Lower lobe of right lung (tissue), 2 donors: ENCODE measurements around the gene RDX. TPM values are rescaled to one million over a fixed set of nuclear protein-coding genes. Genes with fewer than 3 reads are reported as not detected.

Source experiments
- ATAC-seq, 2 donors: fragments of 200-7000 bp; cut with Tn5 transposase; one replicate each; pipeline ENCODE4 v1.9.1; 2020 to 2022; ENCODE audit warnings: mild to moderate bottlenecking in 2 of 2, moderate library complexity in 2 of 2
- DNase-seq: peaks from one replicate; pipeline ENCODE4 v3.0.0-alpha.2; 2020
- H3K27ac ChIP-seq: fragments of 200-600 bp; one replicate; pipeline ENCODE4 v1.8.0; 2022
- H3K27me3 ChIP-seq: fragments of 200-600 bp; one replicate; pipeline ENCODE4 v1.8.0; 2022; ENCODE audit warnings: low read depth
- H3K36me3 ChIP-seq: fragments of 200-600 bp; one replicate; pipeline ENCODE4 v1.8.0; 2022; ENCODE audit warnings: mild to moderate bottlenecking
- H3K4me1 ChIP-seq: fragments of 200-600 bp; one replicate; pipeline ENCODE4 v1.8.0; 2022
- H3K4me3 ChIP-seq: fragments of 200-600 bp; one replicate; pipeline ENCODE4 v1.8.0; 2022; ENCODE audit warnings: mild to moderate bottlenecking
- H3K9me3 ChIP-seq: fragments of 200-600 bp; one replicate; pipeline ENCODE4 v1.8.0; 2022
- CTCF ChIP-seq: fragments of 200-600 bp; IDR thresholded peaks from one replicate; pipeline ENCODE4 v1.8.0; 2022; ENCODE audit warnings: antibody characterized with exemption, mild to moderate bottlenecking
- intact Hi-C: fragments of 100-400 bp; cut with DNase I; formaldehyde crosslinking; loops from one replicate; pipeline ENCODE4 v1.11.0; 2022
- total RNA-seq: library from RNA; stranded (reverse); fragmentation: NEBNext Ultra II Directional; extraction: Animal tissue kit (Norgen Biotek cat#: 25700); gene quantifications from one replicate; pipeline ENCODE4 v1.2.1, GENCODE V29; 2021
- donor health status: DM: no; HTN: yes; CAD: no; lungs with severe emphysema.

Gene RDX
- total RNA-seq, 1 donor from 2014 or later, result 152 TPM

- DNase-seq, result no peak
- peaks cover 32% of the 10 kb centered on the region for H3K36me3 ChIP-seq
- no peaks in the 10 kb centered on the region for H3K4me1 ChIP-seq
- H3K9me3 ChIP-seq, result no peaks in the 10 kb centered on the region
- no peak overlapping the region for H3K27ac ChIP-seq
- TF ChIP-seq CTCF, result no peak
- no peak for ATAC-seq
- H3K4me3 ChIP-seq, result no peak overlapping the region
- intact Hi-C loops, result no loop called here
- H3K27me3 ChIP-seq, result no peaks in the 10 kb centered on the region
Measured at GRCh38 chr11:110161061-110161460, 135.4 kb downstream of the RDX start.

GRCh38 chr11:110160437-110160836 is 136.0 kb downstream of the RDX start:
- Histone ChIP-seq H3K9me3 (no peaks in the 10 kb centered on the region), H3K27ac (no peak overlapping the region), H3K36me3 (peaks cover 27% of the 10 kb centered on the region), H3K4me1 (no peaks in the 10 kb centered on the region), H3K27me3 (no peaks in the 10 kb centered on the region), H3K4me3 (no peak overlapping the region)
- intact Hi-C loops, result no loop called here
- no peak for TF ChIP-seq CTCF
- no peak for DNase-seq
- no peak for ATAC-seq

- intact Hi-C loops, result no loop called here
Measured at GRCh38 chr11:110160016-110160415, 136.4 kb downstream of the RDX start.

GRCh38 chr11:110159476-110159875 is 136.9 kb downstream of the RDX start:
- DNase-seq, result no peak
- Histone ChIP-seq H3K4me1 (no peaks in the 10 kb centered on the region), H3K36me3 (peaks cover 17% of the 10 kb centered on the region), H3K4me3 (no peak overlapping the region), H3K27ac (no peak overlapping the region), H3K9me3 (no peaks in the 10 kb centered on the region), H3K27me3 (no peaks in the 10 kb centered on the region)
- ATAC-seq, result no peak
- intact Hi-C loops, result no loop called here
- TF ChIP-seq CTCF, result no peak

More at GRCh38 chr11:110160016-110160415, 136.4 kb downstream of the RDX start:
- TF ChIP-seq CTCF, result no peak
- Histone ChIP-seq H3K4me1 (no peaks in the 10 kb centered on the region), H3K36me3 (peaks cover 23% of the 10 kb centered on the region), H3K27ac (no peak overlapping the region), H3K9me3 (no peaks in the 10 kb centered on the region), H3K27me3 (no peaks in the 10 kb centered on the region), H3K4me3 (no peak overlapping the region)
- no peak for DNase-seq
- no peak for ATAC-seq

GRCh38 chr11:110158317-110159200 is 137.9 kb downstream of the RDX start:
- Histone ChIP-seq H3K4me1 (no peaks in the 10 kb centered on the region), H3K36me3 (peaks cover 13% of the 10 kb centered on the region), H3K9me3 (no peaks in the 10 kb centered on the region), H3K4me3 (no peak overlapping the region), H3K27me3 (no peaks in the 10 kb centered on the region), H3K27ac (no peak overlapping the region)
- no peak for ATAC-seq
- DNase-seq, result no peak
- intact Hi-C loops, result no loop called here
- no peak for TF ChIP-seq CTCF
